Stimulated activated CD4-positive, alpha-beta T cell treated with anti-CD3 and anti-CD28 coated beads, TNF-alpha, amount 100 ng/mL, for 48 hours (primary cell): ENCODE measurements around the gene FYCO1.
A peak's percentile ranks its signal among the peaks of the same experiment; 100 is the strongest.

Experiments
- DNase-seq, 3 donors: peaks; one replicate each; pipeline ENCODE4 v3.0.0-alpha.2; 2020; ENCODE audit warnings: low read depth in 3 of 3

Gene FYCO1

DNA sequence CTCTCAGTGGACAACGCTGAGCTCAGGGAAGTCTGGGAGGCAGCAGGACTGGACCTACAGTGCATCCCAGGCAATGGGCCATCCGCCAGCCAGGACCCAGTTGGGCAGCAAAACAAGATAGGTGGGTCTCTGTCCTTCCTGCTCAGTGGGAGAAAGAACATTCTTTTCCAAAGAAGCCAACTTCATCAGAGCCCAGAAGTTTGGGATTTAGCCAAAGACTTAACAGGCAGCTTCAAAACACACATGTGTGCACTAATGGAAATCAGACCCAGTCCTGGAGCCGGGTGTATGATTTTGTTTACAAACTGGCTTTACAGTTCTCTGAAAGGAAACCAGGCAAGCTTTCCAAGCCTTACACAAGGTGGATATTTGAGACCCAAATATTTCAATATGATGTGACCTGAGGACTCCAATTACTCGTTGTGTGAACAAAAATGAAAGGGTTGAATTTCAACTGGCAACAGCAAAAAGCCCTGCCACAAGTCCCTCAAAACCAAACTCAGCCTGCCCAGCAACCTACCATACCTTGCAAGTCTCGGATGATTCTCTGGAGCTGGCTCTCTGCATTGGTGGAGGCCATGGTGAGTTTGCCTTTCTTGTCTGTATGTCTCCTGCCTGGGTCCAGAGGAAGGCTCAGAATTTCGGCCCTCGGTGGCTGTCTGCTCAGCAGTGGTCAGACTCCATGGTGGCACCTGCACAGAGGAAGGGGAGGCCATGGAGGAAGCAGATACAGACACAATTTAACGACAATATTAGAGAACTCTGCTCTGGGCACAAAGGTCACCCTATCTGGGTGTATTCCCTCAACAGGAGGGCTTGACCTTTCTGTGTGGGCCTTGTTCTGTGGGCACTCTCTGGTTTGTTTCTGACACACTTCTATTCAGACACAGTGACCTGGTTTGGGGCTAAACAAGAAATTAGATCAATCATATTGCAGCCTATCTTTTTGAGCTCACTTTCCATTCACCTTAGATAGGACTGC, 11.0 kb downstream of the FYCO1 start:
- DNase-seq: no peak

GRCh38 chr3:45983770-45984169, 11.9 kb downstream of the FYCO1 start:
- no peak for DNase-seq

DNA sequence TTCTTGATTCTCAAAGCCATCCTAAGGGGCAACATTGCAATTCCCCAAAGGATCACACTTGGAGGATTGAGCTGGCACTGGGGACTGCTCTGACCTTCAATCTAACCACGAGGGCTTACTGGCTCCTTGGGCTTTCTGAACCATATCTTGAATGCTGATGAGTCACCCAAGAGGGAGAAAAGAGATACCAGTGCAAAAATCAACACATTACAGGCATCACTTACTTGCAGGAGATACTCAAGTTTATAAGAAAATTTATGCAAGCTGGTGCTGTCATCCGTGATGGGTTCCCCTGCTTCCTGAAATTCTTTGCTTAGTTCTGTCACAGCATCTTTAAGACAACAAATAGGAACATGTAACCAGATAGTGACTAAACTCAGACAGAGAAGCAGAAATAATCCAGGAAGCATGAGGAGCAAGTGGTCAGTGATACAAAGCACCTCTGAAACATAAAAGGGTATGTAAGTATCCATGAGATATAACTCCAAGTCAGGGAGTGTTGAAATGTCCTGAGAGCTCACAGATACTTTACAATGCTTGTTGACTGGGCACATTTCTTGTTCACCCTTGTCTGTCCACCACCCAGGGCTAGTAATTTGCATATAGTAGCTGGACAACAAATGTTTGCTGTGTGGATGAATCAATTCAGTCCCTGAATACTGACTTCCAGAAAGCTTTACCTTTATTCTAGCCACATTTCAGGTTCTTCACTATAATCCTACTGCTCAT, 14.1 kb downstream of the FYCO1 start:
- DNase-seq: no peak

DNA sequence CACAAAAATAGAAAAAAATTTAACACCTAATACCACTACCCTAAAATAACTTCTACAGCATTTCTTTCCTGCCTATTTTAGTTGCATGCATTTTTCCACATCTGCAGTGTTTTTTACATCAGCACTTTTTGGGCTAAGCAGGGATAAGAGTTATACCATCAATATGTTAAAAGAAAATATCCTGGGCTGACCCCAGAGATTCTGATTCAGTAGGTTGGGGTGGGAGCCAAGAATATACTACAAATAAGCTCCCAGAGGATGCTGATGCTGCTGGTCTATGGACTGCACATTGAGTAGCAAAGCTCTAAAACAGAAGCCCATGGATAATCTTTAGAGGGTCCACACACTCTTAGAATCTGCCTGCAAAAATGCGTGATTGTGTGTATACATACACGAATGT, 14.8 kb downstream of the FYCO1 start:
- DNase-seq: no peak

DNA sequence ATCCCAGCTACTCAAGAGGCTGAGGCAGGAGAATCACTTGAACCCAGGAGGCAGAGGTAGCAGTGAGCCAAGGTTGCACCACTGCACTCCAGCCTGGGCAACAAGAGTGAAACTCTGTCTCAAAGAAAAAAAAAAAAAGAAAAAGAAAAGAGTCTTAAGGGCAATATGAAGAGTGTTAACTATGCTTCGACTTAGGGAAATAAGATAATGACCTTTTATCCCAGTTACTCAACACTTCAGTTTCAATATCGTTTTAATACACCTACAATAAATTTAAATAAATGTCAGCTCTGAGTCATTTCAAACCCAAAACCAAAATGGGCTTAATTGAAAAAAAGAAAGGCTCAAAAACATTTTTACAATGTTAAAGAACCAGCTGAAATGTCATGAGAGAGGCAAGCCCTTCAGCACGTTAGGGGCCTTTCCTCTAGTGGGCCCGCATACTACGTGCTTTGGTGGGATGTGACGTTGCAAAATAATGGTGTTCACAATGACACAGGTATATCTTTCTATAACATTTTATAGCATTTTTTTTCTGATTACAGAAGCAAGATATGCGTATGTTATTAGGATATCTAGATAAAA, 15.3 kb downstream of the FYCO1 start:
- DNase-seq: no peak

- no peak for DNase-seq
Observed at GRCh38 chr3:45979378-45979777, 16.2 kb downstream of the FYCO1 start.

DNA sequence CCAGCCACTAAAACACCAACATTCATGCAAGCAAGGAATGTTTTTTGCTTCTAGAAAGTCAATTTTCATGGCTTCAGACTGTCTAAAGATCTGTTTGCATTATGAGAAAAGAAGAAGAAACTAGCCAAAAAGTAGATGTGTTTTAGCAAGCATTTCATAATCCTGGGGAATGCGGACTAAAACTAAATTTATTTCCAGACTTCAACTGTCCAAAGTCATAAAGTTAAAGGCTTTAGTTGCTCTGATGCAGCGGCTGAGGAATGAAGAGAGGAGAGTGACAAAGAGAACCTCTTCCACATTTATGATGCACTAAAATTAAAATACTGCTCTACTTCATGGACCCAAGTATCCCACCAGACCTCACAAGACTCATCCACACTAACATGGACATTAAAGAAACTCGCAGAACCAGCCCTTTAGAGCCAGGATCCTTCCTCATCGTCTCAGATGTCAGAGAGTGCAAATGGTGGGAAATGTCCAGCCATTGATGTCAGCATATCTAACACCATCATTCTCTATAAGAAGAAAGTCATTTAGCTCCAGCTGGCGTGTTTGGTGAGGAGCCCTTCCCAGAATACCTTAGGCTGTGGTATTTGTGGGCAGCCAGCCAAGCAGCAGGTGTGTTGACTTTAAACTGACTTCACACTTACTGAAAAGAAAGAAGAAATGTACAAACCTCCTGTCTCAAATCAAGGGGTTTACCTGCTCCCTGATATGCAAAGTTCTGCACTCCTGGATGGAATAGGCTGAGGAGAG, 17.4 kb downstream of the FYCO1 start:
- DNase-seq: peak in 1 of 3 donors; percentile 56

DNA sequence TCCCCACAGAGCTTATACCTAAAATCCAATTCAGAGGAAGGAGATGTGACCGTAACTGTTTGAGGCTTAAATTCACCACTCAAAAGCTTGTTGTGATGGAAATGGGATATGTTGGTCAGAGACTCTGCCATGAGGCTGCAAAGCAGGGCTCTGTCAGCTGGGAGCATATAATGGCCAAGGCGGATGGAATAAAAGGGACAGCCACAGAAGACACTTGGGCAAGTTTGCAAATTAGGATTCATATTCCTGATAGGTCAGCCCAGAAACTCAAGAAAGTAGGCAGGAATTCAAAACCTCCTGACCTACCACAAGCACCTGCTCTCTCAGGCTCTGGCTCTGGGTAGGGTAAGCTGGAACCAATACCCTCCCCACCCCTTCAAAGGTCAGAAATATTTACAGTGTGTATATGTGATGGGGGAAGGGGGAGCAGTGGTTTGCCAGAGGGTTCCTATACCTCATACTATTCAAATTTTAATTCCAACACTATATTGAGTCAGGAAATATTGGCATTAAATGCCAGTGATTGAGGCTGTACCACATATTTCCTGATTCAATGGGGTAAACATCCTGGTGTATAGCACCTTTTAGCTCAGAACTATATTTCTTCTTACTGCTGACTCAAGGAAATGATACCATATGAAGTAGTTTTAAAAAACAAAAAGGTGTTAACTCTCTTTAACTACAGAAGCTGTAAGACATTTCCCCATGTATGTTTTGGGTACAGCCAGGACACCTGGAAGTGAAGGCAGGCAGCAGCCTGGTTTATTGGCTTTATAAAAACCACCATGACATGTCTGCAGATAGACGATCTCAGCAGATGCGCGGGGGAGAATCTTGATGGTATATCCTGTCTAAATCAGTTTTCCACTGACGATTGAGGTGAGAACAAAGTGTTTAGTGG, 19.2 kb downstream of the FYCO1 start:
- DNase-seq: no peak

DNA sequence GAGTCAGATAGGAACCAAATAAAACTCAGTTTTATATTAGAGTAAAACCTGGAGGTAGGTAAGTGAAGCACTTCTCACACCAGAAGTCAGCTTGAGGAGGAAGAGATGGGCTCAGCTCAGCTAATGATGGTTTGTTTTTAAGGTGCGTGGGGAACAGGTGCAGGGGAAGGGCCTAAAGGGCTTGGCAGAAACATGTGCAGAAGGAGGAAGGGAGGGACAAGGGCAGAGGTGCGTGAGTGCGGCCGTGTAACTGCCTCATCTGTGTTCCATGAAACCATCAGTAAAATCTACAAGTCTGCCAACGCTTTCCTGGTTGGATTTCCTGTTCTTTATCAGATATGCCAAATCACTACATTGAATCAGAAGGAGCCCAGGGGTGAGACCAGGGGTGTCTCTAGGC, 19.9 kb downstream of the FYCO1 start:
- no peak for DNase-seq

DNA sequence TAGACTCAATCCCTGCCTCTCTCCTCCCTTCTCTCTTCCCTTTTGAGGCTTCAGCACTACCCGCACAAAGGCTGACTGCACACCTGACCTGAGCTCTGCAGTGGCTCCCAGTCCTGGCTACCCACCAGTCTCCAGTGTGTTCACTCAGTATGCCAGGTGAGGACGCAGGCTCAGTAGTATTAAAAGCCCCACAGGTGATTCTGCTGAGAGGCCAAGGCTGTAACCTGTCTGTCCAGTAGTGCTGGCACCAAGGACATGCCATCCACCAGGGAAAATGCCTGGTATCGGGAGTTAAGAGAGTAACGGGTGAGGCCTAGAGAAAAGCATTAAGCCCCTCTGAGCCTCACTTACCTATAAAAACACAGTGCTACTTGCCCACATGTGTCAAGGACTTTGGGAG, 20.9 kb downstream of the FYCO1 start:
- no peak for DNase-seq

- no peak for DNase-seq
Observed at GRCh38 chr3:45972534-45973402, 22.9 kb downstream of the FYCO1 start.

- no peak for DNase-seq
Observed at GRCh38 chr3:45969953-45970352, 25.7 kb downstream of the FYCO1 start.

DNA sequence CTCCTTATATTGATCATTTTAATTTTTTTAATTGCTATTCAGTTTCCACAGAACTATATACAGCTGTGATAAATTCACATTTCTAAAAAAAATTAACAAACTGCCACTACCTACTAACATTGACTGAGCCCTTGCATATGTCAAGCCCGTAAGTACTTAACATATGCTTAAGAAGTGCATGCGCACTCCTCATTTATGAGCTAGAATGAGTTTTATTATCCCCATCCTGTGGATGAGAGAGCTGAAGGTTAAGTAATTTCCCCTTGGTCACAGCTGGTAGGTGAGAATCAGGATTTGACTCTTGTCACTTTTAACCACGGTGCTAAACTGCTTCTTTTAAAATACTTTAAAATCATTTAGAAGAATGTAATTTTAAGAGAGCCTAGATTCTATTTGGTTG, 26.5 kb downstream of the FYCO1 start:
- no peak for DNase-seq

DNA sequence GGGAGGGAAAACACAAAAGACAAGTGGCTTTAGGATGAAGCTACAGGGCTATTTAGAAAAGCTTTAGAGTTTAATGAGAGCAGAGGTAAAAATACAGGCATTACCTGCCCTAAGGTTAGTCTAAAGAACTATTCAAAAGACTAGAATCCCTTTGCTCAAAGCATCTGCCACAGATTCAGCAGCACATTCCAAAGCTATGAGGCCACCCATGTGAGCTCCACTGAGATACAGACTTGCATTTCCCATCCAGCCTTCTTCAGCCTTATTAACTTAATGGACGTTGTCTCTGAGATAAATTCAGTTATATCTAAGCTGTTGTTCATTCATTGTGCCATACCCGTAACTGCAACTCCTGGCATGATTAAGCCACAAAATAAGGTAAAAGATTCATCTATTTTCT, 26.9 kb downstream of the FYCO1 start:
- DNase-seq: no peak

DNA sequence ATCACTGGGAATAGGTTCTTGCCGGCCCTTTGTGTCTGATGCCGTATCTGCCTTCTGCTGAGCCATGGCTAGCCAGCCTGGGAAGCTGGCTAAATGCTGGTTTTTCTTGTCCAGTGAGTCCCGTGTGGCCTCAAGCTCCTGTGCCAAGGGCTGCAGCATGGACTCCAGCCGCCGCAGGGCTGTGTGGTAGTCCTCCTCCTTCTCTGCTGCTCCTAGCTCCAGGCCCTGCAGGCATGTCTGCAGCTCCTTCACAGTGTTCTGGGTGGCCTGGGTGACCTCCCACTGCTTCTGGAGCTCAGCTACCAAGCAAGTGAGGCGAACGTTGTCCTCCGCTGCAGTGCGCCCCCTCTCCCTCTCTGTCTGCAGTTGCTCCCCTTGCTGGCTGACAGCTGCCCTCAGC, 27.5 kb downstream of the FYCO1 start:
- DNase-seq: no peak

DNA sequence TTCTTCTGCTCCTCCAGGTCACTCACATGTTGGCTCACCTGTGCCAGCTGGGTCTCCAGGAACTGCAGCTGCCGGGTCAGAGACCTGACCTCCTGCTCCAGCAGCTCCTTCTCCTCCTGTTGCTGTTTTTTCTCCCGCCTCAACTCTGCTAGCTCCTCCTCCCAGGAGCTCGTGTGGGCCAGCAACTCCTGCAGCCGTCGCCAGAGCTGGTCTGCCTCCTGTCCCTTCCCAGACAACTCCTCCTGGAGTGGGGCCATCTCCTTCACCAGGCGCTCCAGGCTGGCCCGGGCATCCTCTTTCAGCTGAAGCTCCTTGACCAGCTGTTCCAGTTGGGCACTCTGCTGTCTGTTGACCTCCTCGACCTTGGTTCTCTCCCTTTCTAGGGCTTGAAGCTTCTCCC, 27.9 kb downstream of the FYCO1 start:
- no peak for DNase-seq

DNA sequence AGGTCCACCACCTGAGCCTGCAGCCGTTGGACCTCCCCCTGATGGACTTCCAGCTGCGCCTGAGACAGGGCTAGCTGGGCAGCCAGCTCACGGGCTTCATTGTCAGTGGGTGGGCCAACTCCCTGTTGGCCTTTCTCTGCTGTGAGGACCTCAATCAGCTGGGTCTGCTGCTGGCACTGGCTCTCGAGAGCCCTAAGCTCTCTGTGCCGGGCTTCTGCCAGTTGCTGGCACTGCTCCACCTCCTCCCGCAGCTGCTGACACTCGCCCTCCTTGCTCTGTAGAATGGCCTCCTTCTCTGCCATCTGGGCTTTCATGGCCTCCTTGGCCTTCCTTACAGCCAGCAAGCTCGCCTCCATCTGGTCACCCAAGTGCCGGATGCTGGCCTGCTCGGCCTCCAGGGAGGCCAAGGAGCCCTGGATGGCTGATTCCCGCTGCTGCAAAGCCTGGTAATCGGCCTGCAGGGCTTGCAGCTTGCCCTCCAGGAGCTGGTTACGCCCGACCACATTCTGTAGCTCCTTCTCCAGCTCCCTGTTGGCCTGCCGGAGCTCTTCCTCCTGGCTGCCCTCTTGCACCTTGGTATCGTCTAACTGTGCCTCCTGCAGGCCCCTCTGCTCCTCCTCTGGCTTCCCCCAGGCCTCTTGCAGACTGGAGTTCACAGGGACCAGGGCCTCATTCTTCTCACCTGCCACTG, 28.5 kb downstream of the FYCO1 start:
- no peak for DNase-seq

DNA sequence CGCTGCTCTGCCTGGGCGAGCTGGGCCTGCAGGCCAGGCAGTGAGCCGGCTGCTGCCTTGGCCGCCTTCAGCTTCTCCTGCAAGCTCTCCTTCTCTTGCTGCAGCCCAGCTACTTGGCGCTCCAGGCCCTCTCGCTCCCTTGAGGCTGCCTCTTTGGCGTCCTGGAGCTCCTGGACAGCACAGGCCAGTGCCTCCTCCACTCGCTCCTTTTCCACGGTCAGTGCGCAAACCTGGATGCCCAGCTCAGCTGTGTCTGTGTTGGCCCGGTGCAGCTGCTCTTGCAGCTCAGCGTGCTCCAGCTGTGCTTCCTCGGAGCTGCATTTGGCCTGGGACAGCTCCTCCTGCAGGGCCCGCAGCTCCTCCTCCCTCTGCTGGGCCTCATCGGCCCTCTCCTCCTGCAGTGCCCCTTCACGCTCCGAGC, 29.2 kb downstream of the FYCO1 start:
- DNase-seq: no peak

- no peak for DNase-seq
Observed at GRCh38 chr3:45965653-45966052, 30.0 kb downstream of the FYCO1 start.
